ENCODE measurements around the gene LCN12. TPM values are rescaled to one million over a fixed set of nuclear protein-coding genes. Genes with fewer than 3 reads are reported as not detected.

Gene LCN12
- total RNA-seq, 1 experiment from 2014 or later, result 2.5 TPM

DNA sequence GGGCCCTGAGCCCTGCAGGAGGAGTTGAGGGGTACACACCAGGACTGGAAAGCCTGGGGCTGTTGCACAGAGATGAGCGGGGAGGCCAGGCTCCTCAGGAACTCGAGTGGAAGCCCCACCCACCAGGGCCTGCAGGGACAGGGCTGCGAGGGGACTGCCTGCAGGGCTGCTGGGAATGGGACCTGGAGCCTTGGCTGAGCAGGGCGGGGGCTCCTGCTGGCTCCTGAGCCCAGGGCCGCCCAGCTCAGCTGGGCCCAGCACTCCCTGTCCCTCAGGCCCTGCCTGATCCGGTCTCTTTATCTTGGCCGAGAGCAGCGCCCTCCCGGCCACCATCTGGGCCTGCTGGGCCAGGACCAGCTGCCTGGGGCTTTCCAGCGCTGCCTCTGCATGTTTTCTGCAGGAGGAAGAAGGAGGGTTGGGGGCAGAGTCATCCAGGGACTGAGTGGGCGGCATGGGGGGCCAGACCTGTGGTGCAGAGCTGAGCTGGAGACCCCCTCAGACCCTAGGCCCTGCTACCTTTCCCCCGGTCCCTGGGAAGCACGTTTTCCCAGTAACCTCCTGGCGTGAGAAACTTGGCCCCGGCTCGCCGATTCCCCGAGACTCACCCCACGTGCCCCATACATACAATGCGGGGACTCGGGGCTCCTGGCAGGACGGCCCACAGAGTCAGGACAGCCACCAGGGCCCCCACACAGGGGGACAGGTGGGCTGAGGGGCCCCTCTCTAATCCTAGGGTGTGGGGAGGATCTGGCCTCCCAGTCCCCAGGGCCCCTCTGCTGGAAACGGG is 9.4 kb downstream of the LCN12 start:
- DNase-seq (ENCODE audit: low read depth, low spot score) (no peak), ATAC-seq (no peak; the same call in 1 of the 2 replicates)
- BruUV-seq (replicated peaks), result no TSS peak
- Histone ChIP-seq H3K4me3 (ENCODE audit: low read depth in 2 of 2, low read length in 2 of 2) (no peak overlapping the region), H3K27ac (ENCODE audit: low read length) (no peak overlapping the region), H3K36me3 (ENCODE audit: control insufficient read depth, insufficient read depth, low read length) (no peaks in the 10 kb centered on the region), H3K9me3 (ENCODE audit: control insufficient read depth, insufficient read depth, low read depth, low read length) (no peaks in the 10 kb centered on the region), H3K27me3 (ENCODE audit: control insufficient read depth, insufficient read depth, low read length) (no peaks in the 10 kb centered on the region), H3K4me1 (ENCODE audit: control insufficient read depth, insufficient read depth, low read length) (peaks cover 5% of the 10 kb centered on the region; the same call in 1 of the 2 replicates)
- no peak for TF ChIP-seq TCF7L2 (IDR thresholded peaks at IDR 0.05; ENCODE audit: low read depth, low read length)
- TF ChIP-seq, protein P1, sequence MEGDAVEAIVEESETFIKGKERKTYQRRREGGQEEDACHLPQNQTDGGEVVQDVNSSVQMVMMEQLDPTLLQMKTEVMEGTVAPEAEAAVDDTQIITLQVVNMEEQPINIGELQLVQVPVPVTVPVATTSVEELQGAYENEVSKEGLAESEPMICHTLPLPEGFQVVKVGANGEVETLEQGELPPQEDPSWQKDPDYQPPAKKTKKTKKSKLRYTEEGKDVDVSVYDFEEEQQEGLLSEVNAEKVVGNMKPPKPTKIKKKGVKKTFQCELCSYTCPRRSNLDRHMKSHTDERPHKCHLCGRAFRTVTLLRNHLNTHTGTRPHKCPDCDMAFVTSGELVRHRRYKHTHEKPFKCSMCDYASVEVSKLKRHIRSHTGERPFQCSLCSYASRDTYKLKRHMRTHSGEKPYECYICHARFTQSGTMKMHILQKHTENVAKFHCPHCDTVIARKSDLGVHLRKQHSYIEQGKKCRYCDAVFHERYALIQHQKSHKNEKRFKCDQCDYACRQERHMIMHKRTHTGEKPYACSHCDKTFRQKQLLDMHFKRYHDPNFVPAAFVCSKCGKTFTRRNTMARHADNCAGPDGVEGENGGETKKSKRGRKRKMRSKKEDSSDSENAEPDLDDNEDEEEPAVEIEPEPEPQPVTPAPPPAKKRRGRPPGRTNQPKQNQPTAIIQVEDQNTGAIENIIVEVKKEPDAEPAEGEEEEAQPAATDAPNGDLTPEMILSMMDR (IDR thresholded peaks at IDR 0.05), result no peak
- TF ChIP-seq, protein P2, sequence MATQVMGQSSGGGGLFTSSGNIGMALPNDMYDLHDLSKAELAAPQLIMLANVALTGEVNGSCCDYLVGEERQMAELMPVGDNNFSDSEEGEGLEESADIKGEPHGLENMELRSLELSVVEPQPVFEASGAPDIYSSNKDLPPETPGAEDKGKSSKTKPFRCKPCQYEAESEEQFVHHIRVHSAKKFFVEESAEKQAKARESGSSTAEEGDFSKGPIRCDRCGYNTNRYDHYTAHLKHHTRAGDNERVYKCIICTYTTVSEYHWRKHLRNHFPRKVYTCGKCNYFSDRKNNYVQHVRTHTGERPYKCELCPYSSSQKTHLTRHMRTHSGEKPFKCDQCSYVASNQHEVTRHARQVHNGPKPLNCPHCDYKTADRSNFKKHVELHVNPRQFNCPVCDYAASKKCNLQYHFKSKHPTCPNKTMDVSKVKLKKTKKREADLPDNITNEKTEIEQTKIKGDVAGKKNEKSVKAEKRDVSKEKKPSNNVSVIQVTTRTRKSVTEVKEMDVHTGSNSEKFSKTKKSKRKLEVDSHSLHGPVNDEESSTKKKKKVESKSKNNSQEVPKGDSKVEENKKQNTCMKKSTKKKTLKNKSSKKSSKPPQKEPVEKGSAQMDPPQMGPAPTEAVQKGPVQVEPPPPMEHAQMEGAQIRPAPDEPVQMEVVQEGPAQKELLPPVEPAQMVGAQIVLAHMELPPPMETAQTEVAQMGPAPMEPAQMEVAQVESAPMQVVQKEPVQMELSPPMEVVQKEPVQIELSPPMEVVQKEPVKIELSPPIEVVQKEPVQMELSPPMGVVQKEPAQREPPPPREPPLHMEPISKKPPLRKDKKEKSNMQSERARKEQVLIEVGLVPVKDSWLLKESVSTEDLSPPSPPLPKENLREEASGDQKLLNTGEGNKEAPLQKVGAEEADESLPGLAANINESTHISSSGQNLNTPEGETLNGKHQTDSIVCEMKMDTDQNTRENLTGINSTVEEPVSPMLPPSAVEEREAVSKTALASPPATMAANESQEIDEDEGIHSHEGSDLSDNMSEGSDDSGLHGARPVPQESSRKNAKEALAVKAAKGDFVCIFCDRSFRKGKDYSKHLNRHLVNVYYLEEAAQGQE (IDR thresholded peaks at IDR 0.05; ENCODE audit: insufficient read depth in 1 of 2, low read depth in 2 of 2, low read length in 1 of 2), result no peak
- TF ChIP-seq SIN3A (IDR thresholded peaks at IDR 0.05; ENCODE audit: borderline replicate concordance, insufficient read depth, low read depth, low read length), result no peak
- TF ChIP-seq POLR2AphosphoS5 (IDR thresholded peaks at IDR 0.05; ENCODE audit: low read depth, low read length), result no peak
- in situ Hi-C loops (cut with HindIII; ENCODE audit: low pct_unique_long_range_greater_than_20kb, low sequenced_read_pairs) (no loop called here), intact Hi-C loops (cut with micrococcal nuclease; ENCODE audit: unreplicated experiment) (no loop called here)
- CTCF ChIA-PET, result interaction anchor here (0.7 kb wide), 1 partner anchor 14 kb away, joined by 3 read pairs; no protein-coding TSS in a partner anchor
- POLR2A ChIA-PET, result no interaction called here

DNA sequence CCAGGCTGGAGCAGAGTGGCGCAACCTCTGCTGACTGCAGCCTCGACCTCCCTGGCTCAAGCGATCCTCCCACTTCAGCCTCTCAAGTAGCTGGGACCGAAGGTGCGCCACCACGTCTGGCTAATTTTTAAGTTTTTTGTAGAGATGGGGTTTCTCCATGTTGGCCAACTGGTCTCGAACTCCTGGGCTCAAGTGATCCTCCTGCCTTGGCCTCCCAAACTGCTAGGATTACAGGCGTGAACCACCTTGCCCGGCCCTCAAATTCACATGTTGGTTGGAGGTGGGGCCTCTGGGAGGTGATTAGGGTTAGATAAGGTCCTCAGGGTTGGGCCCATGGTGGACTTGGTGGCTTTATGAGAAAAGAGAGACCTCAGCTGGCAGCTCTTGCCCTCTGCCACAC is 10.1 kb downstream of the LCN12 start:
- Histone ChIP-seq H3K4me3 (ENCODE audit: low read depth in 2 of 2, low read length in 2 of 2) (no peak overlapping the region), H3K27ac (ENCODE audit: low read length) (no peak overlapping the region), H3K9me3 (ENCODE audit: control insufficient read depth, insufficient read depth, low read depth, low read length) (no peaks in the 10 kb centered on the region), H3K4me1 (ENCODE audit: control insufficient read depth, insufficient read depth, low read length) (peaks cover 5% of the 10 kb centered on the region; the same call in 1 of the 2 replicates), H3K27me3 (ENCODE audit: control insufficient read depth, insufficient read depth, low read length) (no peaks in the 10 kb centered on the region), H3K36me3 (ENCODE audit: control insufficient read depth, insufficient read depth, low read length) (no peaks in the 10 kb centered on the region)
- intact Hi-C loops (cut with micrococcal nuclease; ENCODE audit: unreplicated experiment), result no loop called here
- TF ChIP-seq TCF7L2 (IDR thresholded peaks at IDR 0.05; ENCODE audit: low read depth, low read length) (no peak), SIN3A (IDR thresholded peaks at IDR 0.05; ENCODE audit: borderline replicate concordance, insufficient read depth, low read depth, low read length) (no peak), POLR2AphosphoS5 (IDR thresholded peaks at IDR 0.05; ENCODE audit: low read depth, low read length) (no peak)
- TF ChIP-seq, protein P2 (IDR thresholded peaks at IDR 0.05; ENCODE audit: insufficient read depth in 1 of 2, low read depth in 2 of 2, low read length in 1 of 2), result no peak
- TF ChIP-seq, protein P1 (IDR thresholded peaks at IDR 0.05), result no peak
- ChIA-PET CTCF (no interaction called here), POLR2A (no interaction called here)
- in situ Hi-C loops (cut with HindIII; ENCODE audit: low pct_unique_long_range_greater_than_20kb, low sequenced_read_pairs), result no loop called here
- ATAC-seq (no peak), DNase-seq (ENCODE audit: low read depth, low spot score) (no peak)
- no TSS peak for BruUV-seq (replicated peaks)

Data from Panc1 (cell line).